NCI-H524 treated with DMSO at 0.1 percent for 48 hours (cell line): Measurements from ENCODE around the gene PCDHA11.
"Not testable (repeated sequence)": the region's sequence is repeated elsewhere in the genome, so short reads cannot be mapped to it uniquely, and the experiment has no call there.

ENCODE experiments used
- DNase-seq: peaks from one replicate; lab custom pipeline; 2025; lab: John Stamatoyannopoulos, UW

PCDHA11 gene

GRCh38 chr5:140868721-140869554, at the start of gene PCDHA11:
Gene PCDHA11 (plus strand): TSS chr5:140868957. CDS start chr5:140869104, 147 bp downstream.
- peak; percentile 30 for DNase-seq

GRCh38 chr5:140821375-140822280, 47.1 kb upstream of the PCDHA11 start, which contains the start of gene PCDHA5:
Gene PCDHA5 (plus strand): TSS chr5:140821613.
- no peak for DNase-seq

DNA sequence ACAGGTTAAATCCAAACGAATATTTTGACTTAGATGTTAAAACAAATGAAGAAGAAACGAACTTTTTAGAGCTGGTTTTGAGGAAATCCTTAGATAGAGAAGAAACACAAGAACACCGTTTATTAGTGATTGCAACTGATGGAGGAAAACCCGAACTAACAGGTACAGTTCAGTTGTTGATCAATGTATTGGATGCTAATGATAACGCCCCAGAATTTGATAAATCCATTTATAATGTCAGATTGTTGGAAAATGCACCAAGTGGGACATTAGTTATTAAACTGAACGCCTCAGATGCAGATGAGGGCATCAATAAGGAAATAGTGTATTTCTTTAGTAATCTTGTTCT, 46.5 kb upstream of the PCDHA11 start:
- DNase-seq, result no peak

- not testable (repeated sequence) for DNase-seq
These were observed 45.8 kb upstream of the PCDHA11 start for GRCh38 chr5:140822969-140823368.

DNA sequence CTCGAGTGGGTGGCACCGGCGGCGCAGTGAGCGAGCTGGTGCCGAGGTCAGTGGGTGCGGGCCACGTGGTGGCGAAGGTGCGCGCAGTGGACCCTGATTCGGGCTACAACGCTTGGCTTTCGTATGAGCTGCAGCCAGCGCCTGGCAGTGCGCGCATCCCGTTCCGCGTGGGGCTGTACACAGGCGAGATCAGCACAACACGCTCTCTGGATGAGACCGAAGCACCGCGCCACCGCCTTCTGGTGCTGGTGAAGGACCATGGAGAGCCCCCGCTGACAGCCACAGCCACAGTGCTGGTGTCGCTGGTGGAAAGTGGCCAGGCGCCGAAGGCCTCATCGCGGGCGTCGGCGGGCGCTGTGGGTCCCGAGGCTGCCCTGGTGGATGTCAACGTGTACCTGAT, 45.3 kb upstream of the PCDHA11 start:
- DNase-seq, result no peak

DNA sequence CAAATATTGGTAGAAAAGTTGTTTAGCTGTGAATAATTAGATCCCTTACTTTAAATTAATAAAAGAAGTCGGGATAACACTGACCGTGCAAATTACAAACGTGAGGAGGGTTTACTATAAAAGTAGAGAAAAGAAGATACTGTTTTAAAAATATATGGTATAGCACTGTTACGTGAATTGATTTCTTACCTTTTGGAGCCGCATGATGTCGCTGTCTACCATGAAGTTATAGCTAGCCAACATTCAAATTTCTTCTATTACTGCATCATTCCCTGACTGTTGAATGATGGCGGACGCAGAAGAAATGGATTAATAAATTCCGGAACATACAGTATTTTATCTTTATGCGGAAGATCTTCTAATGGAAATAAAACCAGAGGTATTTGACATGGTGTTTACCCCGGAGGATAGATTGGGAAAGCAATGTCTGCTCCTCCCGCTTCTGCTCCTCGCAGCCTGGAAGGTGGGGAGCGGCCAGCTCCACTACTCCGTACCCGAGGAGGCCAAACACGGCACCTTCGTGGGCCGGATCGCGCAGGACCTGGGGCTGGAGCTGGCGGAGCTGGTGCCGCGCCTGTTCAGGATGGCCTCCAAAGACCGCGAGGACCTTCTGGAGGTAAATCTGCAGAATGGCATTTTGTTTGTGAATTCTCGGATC, 40.9 kb upstream of the PCDHA11 start, which contains the start of gene PCDHA6:
Gene PCDHA6, plus strand, starts transcription at position 257 of the 658 bp plus-strand sequence. Its CDS starts 132 bp downstream, at position 389.
- DNase-seq, result no peak

- DNase-seq, result no peak
These were observed 40.4 kb upstream of the PCDHA11 start for GRCh38 chr5:140828362-140828737.

- not testable (repeated sequence) for DNase-seq
These were observed 39.0 kb upstream of the PCDHA11 start for GRCh38 chr5:140829511-140830501.

GRCh38 chr5:140833993-140834392, 34.8 kb upstream of the PCDHA11 start, which contains the start of gene PCDHA7:
Gene PCDHA7 (plus strand): TSS chr5:140834269. CDS start chr5:140834384, 115 bp downstream.
- DNase-seq, result no peak

DNA sequence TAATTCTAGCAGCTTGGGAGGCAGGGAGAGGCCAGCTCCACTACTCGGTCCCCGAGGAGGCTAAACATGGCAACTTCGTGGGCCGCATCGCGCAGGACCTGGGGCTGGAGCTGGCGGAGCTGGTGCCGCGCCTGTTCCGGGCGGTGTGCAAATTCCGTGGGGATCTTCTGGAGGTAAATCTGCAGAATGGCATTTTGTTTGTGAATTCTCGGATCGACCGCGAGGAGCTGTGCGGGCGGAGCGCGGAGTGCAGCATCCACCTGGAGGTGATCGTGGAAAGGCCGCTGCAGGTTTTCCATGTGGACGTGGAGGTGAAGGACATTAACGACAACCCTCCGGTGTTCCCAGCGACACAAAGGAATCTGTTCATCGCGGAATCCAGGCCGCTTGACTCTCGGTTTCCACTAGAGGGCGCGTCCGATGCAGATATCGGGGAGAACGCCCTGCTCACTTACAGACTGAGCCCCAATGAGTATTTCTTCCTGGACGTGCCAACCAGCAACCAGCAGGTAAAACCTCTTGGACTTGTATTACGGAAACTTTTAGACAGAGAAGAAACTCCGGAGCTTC, 34.2 kb upstream of the PCDHA11 start:
- not testable (repeated sequence) for DNase-seq

GRCh38 chr5:140835622-140836510, 32.9 kb upstream of the PCDHA11 start:
- no peak for DNase-seq

- peak; percentile 8 for DNase-seq
These were observed 27.5 kb upstream of the PCDHA11 start, which contains the start of gene PCDHA8 for GRCh38 chr5:140840978-140841962. Gene PCDHA8 (plus strand): TSS chr5:140841187. CDS start chr5:140841322, 135 bp downstream.

- DNase-seq, result no peak
These were observed 25.7 kb upstream of the PCDHA11 start for GRCh38 chr5:140842798-140843733.

DNA sequence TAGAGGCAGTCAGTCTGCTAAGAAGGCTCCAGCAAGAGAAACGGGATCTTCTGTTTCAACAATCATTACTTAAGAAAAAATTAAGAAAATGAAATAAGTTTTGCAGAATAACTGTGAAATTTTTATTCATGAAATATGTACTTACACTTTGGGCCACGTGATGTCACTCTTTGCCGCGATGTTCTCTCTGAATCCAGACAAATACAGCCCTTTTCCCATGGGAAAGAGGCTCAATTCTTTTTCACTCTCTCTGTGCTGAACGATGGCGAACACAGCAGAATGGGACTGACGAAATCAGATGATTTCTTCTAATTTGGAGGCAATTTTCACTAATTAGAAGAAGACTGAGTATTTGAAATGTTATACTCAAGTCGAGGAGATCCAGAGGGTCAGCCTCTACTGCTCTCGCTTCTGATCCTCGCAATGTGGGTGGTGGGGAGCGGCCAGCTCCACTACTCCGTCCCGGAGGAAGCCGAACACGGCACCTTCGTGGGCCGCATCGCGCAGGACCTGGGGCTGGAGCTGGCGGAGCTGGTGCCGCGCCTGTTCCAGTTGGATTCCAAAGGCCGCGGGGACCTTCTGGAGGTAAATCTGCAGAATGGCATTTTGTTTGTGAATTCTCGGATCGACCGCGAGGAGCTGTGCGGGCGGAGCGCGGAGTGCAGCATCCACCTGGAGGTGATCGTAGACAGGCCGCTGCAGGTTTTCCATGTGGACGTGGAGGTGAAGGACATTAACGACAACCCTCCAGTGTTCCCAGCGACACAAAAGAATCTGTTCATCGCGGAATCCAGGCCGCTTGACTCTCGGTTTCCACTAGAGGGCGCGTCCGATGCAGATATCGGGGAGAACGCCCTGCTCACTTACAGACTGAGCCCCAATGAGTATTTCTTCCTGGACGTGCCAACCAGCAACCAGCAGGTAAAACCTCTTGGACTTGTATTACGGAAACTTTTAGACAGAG, 20.3 kb upstream of the PCDHA11 start, which contains the start of gene PCDHA9:
Gene PCDHA9, plus strand, starts transcription at position 244 of the 964 bp plus-strand sequence. Its CDS starts 114 bp downstream, at position 358.
- DNase-seq, result not testable (repeated sequence)

- not testable (repeated sequence) for DNase-seq
These were observed 18.7 kb upstream of the PCDHA11 start for GRCh38 chr5:140849831-140850634.
